ENCODE data around the gene PER3. TPM values are rescaled to one million over a fixed set of nuclear protein-coding genes. Genes with fewer than 3 reads are reported as not detected.

Gene PER3
- total and polyA plus RNA-seq, 2 donors (not counting 1 experiment from before 2014, with no cell fraction given): 2.4 to 5.8 TPM

DNA sequence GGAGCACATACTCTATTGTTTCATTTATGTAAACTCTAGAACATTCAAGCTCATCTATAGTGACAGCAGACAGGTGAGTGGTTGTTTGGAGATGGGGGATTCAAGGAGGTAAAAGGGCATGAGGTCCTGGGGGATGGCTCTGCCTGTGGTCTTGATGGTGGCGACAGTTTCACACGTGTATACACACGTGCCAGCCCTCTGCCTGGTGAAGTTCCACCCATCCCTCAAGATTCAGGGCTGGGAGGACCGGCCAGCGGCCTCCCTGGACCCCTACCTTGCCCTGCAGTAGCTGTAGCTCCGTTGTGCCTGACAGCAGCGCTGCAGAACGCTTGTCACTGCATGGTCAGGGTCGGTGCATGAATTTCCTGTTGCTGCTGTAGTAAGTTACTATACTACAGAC lies 107.7 kb downstream of the PER3 start:
- H3K9ac ChIP-seq (ENCODE audit: low read length): no peak overlapping the region
- no peak overlapping the region for H3K4me3 ChIP-seq (ENCODE audit: control extremely low read depth in 1 of 5, extremely low read depth in 1 of 5, insufficient read depth in 1 of 5, low read depth in 2 of 5, low read length in 4 of 5)
- WGBS (ENCODE audit: insufficient coverage): 33% methylated on average over 8 of the region's 9 CpGs
- H3K27ac ChIP-seq (ENCODE audit: low read length in 2 of 2): no peak overlapping the region
- H3K4me1 ChIP-seq (ENCODE audit: control insufficient read depth in 2 of 2, insufficient read depth in 2 of 2, low read length in 2 of 2): no peaks in the 10 kb centered on the region
- DNase-seq (no peak), ATAC-seq (ENCODE audit: low read depth) (no peak)
- no peaks in the 10 kb centered on the region for H3K36me3 ChIP-seq (replicated peaks in 1 of 2; ENCODE audit: control extremely low read depth in 1 of 2, control insufficient read depth in 1 of 2, extremely low read depth in 1 of 2, insufficient read depth in 2 of 2, low read length in 1 of 2)
- intact Hi-C loops (cut with micrococcal nuclease): no loop called here
- no peak overlapping the region for H3K4me2 ChIP-seq (replicated peaks; ENCODE audit: low read depth, low read length, poor library complexity, severe bottlenecking)
- H3K27me3 ChIP-seq (replicated peaks in 1 of 4; ENCODE audit: control extremely low read depth in 1 of 4, control insufficient read depth in 3 of 4, insufficient read depth in 4 of 4, low read length in 3 of 4): peaks cover 0 to 9% (median 4%) of the 10 kb centered on the region in 4 experiments
- peaks cover 6% of the 10 kb centered on the region for H3K27me3 Mint-ChIP-seq
- no peak overlapping the region for H3K4me3 Mint-ChIP-seq
- H3K79me2 ChIP-seq (ENCODE audit: control insufficient read depth, insufficient read depth, low read length): no peaks in the 10 kb centered on the region
- no peak for TF ChIP-seq EZH2 (IDR thresholded peaks at IDR 0.05; ENCODE audit: borderline replicate concordance, insufficient read depth, low read depth, low read length, poor library complexity, severe bottlenecking)
- TF ChIP-seq, protein P1, sequence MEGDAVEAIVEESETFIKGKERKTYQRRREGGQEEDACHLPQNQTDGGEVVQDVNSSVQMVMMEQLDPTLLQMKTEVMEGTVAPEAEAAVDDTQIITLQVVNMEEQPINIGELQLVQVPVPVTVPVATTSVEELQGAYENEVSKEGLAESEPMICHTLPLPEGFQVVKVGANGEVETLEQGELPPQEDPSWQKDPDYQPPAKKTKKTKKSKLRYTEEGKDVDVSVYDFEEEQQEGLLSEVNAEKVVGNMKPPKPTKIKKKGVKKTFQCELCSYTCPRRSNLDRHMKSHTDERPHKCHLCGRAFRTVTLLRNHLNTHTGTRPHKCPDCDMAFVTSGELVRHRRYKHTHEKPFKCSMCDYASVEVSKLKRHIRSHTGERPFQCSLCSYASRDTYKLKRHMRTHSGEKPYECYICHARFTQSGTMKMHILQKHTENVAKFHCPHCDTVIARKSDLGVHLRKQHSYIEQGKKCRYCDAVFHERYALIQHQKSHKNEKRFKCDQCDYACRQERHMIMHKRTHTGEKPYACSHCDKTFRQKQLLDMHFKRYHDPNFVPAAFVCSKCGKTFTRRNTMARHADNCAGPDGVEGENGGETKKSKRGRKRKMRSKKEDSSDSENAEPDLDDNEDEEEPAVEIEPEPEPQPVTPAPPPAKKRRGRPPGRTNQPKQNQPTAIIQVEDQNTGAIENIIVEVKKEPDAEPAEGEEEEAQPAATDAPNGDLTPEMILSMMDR (IDR thresholded peaks at IDR 0.05): no peak
- CTCF ChIA-PET: interaction anchor here (2.2 kb wide), 1 partner anchor 84 kb away, joined by 5 read pairs; no protein-coding TSS in a partner anchor
- no peak overlapping the region for H3K27ac Mint-ChIP-seq
- no peaks in the 10 kb centered on the region for H3K4me1 Mint-ChIP-seq
- POLR2A ChIA-PET: no interaction called here
- no peaks in the 10 kb centered on the region for H3K9me3 ChIP-seq (ENCODE audit: control extremely low read depth in 1 of 3, control insufficient read depth in 2 of 3, insufficient read depth in 1 of 3, low read length in 2 of 3)
- no peaks in the 10 kb centered on the region for H3K9me3 Mint-ChIP-seq (ENCODE audit: insufficient read depth)
- no peak overlapping the region for H2AFZ ChIP-seq (ENCODE audit: insufficient read depth, low read depth, low read length, poor library complexity, severe bottlenecking)
- H4K20me1 ChIP-seq (ENCODE audit: control insufficient read depth, insufficient read depth, low read length, poor library complexity, severe bottlenecking): no peaks in the 10 kb centered on the region

- Mint-ChIP-seq H3K27me3 (no peaks in the 10 kb centered on the region), H3K27ac (no peak overlapping the region), H3K4me3 (no peak overlapping the region), H3K9me3 (ENCODE audit: insufficient read depth) (no peaks in the 10 kb centered on the region), H3K4me1 (no peaks in the 10 kb centered on the region)
- POLR2A ChIA-PET: no interaction called here
- Histone ChIP-seq H3K4me2 (replicated peaks; ENCODE audit: low read depth, low read length, poor library complexity, severe bottlenecking) (no peak overlapping the region), H3K9ac (ENCODE audit: low read length) (no peak overlapping the region), H3K9me3 (ENCODE audit: control extremely low read depth in 1 of 3, control insufficient read depth in 2 of 3, insufficient read depth in 1 of 3, low read length in 2 of 3) (no peaks in the 10 kb centered on the region), H3K27ac (ENCODE audit: low read length in 2 of 2) (no peak overlapping the region), H3K36me3 (replicated peaks in 1 of 2; ENCODE audit: control extremely low read depth in 1 of 2, control insufficient read depth in 1 of 2, extremely low read depth in 1 of 2, insufficient read depth in 2 of 2, low read length in 1 of 2) (no peaks in the 10 kb centered on the region), H3K4me3 (ENCODE audit: control extremely low read depth in 1 of 5, extremely low read depth in 1 of 5, insufficient read depth in 1 of 5, low read depth in 2 of 5, low read length in 4 of 5) (no peak overlapping the region), H3K79me2 (ENCODE audit: control insufficient read depth, insufficient read depth, low read length) (no peaks in the 10 kb centered on the region), H2AFZ (ENCODE audit: insufficient read depth, low read depth, low read length, poor library complexity, severe bottlenecking) (no peak overlapping the region), H4K20me1 (ENCODE audit: control insufficient read depth, insufficient read depth, low read length, poor library complexity, severe bottlenecking) (no peaks in the 10 kb centered on the region), H3K27me3 (replicated peaks in 1 of 4; ENCODE audit: control extremely low read depth in 1 of 4, control insufficient read depth in 3 of 4, insufficient read depth in 4 of 4, low read length in 3 of 4) (no peaks in the 10 kb centered on the region), H3K4me1 (ENCODE audit: control insufficient read depth in 2 of 2, insufficient read depth in 2 of 2, low read length in 2 of 2) (no peaks in the 10 kb centered on the region)
- 88% methylated on average over 9 of the region's 13 CpGs for WGBS (ENCODE audit: insufficient coverage)
- intact Hi-C loops (cut with micrococcal nuclease): no loop called here
- TF ChIP-seq, protein P1 (IDR thresholded peaks at IDR 0.05): no peak
- no peak for TF ChIP-seq EZH2 (IDR thresholded peaks at IDR 0.05; ENCODE audit: borderline replicate concordance, insufficient read depth, low read depth, low read length, poor library complexity, severe bottlenecking)
- CTCF ChIA-PET: interaction anchor here (1.1 to 2.2 kb wide), 2 partner anchors 10 to 86 kb away, joined by 3 to 5 read pairs; no protein-coding TSS in a partner anchor
- DNase-seq: no peak
- no peak for ATAC-seq (ENCODE audit: low read depth)
Observed at GRCh38 chr1:7893529-7894180, 109.6 kb downstream of the PER3 start.
